Measurements from ENCODE around the gene STYXL1.

The STYXL1 gene

DNA sequence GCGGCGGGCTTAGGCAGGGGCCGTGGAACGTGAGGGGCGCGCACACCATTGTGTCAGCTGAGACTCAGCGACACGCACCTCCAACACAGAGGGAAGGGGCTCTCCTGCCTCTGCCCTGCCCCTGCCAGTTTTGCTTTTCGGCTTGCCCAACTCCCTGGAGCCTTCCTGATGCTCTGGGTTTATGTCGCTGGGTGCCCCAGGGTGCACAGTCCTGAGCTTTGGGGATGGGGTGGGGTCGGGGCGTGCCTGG lies 66.7 kb downstream of the STYXL1 start:
- no peaks in the 10 kb centered on the region for H3K9me3 ChIP-seq (ENCODE audit: control insufficient read depth, low read length)
- no peaks in the 10 kb centered on the region for H3K4me1 ChIP-seq (ENCODE audit: control insufficient read depth, insufficient read depth, low read length, poor library complexity, severe bottlenecking)
- H3K36me3 ChIP-seq (ENCODE audit: control insufficient read depth, insufficient read depth, low read length) = peaks cover 59% of the 10 kb centered on the region
- no peak overlapping the region for H3K27ac ChIP-seq (ENCODE audit: insufficient read depth, low read length, poor library complexity, severe bottlenecking)
- H3K27me3 ChIP-seq (replicated peaks; ENCODE audit: control insufficient read depth, insufficient read depth, low read length, poor library complexity, severe bottlenecking) = no peaks in the 10 kb centered on the region
- H3K4me3 ChIP-seq (ENCODE audit: insufficient read depth, low read depth, low read length, poor library complexity, severe bottlenecking) = no peak overlapping the region
- DNase-seq = no peak

DNA sequence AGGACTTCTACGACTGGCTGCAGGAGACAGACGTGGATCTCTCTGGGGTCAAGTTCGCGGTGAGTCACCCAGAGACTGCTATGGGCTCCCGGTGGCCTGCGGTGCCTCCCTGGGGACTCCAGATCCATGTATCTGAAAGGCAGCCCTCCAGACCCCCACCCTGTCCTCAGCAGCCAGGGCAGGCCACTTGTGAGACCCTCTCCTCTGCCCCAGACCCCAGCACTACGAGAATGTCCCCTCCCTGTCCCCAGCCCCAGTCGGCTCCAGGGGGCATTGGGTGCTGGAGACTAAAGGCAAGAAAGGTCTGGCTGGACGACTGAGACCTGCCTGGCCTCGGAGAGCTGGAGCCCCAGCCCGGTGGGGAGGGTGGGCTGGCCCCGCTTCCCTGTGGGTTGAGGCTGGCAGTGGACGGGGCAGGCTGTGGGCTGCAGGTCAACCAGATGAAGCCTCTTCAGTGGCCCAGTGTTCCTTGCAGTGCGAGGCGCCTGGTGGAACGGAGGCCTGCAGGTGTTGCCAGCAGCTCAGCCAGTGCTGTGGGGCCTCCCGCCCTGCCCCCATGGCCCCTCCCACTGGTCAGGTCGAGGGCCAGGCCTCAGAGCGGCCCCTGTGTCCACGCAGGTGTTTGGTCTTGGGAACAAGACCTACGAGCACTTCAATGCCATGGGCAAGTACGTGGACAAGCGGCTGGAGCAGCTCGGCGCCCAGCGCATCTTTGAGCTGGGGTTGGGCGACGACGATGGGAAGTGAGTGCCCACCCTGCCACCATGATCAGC lies 67.2 kb downstream of the STYXL1 start:
- Histone ChIP-seq H3K27me3 (replicated peaks; ENCODE audit: control insufficient read depth, insufficient read depth, low read length, poor library complexity, severe bottlenecking) (no peaks in the 10 kb centered on the region), H3K9me3 (ENCODE audit: control insufficient read depth, low read length) (no peaks in the 10 kb centered on the region), H3K4me1 (ENCODE audit: control insufficient read depth, insufficient read depth, low read length, poor library complexity, severe bottlenecking) (no peaks in the 10 kb centered on the region), H3K4me3 (ENCODE audit: insufficient read depth, low read depth, low read length, poor library complexity, severe bottlenecking) (no peak overlapping the region), H3K36me3 (ENCODE audit: control insufficient read depth, insufficient read depth, low read length) (peaks cover 54% of the 10 kb centered on the region), H3K27ac (ENCODE audit: insufficient read depth, low read length, poor library complexity, severe bottlenecking) (no peak overlapping the region)
- DNase-seq = no peak

DNA sequence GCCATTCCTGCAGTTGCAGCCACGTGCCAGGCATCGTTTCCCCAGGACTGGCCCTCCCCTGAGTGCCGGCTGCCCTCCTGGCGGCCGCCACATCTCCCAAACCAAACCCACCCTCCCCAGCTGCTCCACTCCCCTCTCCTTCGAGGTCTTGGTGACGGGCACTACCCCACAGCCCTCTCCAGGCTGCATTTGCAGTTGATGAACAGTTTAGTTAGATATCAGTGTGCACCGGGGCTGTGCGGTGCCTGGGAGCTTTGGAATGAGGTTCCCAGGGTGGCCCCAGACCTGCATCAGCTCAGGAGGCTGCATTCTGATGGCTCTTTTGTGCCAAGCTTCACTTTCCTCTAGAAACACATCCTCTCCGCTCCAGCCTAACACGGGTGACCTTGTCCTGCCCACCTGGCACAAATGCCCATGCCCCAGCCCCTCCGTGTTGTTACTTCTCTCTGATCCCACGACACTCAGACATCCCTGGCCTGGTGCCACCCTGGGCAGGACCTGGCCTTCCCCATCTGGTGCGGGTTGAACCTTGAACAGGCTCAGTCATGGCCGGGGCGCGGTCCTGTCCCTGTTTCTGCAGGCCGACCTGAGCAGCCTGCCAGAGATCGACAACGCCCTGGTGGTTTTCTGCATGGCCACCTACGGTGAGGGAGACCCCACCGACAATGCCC lies 67.9 kb downstream of the STYXL1 start:
- H3K9me3 ChIP-seq (ENCODE audit: control insufficient read depth, low read length) = no peaks in the 10 kb centered on the region
- DNase-seq = no peak
- H3K27ac ChIP-seq (ENCODE audit: insufficient read depth, low read length, poor library complexity, severe bottlenecking) = no peak overlapping the region
- no peak overlapping the region for H3K4me3 ChIP-seq (ENCODE audit: insufficient read depth, low read depth, low read length, poor library complexity, severe bottlenecking)
- H3K4me1 ChIP-seq (ENCODE audit: control insufficient read depth, insufficient read depth, low read length, poor library complexity, severe bottlenecking) = no peaks in the 10 kb centered on the region
- peaks cover 46% of the 10 kb centered on the region for H3K36me3 ChIP-seq (ENCODE audit: control insufficient read depth, insufficient read depth, low read length)
- no peaks in the 10 kb centered on the region for H3K27me3 ChIP-seq (replicated peaks; ENCODE audit: control insufficient read depth, insufficient read depth, low read length, poor library complexity, severe bottlenecking)

DNA sequence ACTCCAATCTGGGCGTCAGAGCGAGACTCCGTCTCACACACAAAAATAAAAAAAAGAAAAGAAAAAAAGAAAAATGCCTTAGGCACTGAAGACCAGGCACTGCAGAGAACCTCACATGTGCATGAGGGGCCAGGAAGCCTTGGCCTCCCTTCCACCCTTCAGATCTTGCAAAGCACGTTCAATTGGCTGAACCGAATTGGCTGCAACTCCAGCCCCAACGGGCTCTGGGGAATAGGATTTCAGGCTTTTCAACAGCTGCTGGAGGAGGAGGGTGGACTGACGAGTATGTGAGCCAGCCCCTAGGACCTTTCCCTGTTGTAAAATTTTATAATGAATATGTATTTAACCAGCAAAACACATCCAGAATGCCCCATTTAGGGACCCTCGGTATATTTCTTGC lies 70.1 kb downstream of the STYXL1 start:
- H3K4me1 ChIP-seq (ENCODE audit: control insufficient read depth, insufficient read depth, low read length, poor library complexity, severe bottlenecking) = no peaks in the 10 kb centered on the region
- H3K27ac ChIP-seq (ENCODE audit: insufficient read depth, low read length, poor library complexity, severe bottlenecking) = no peak overlapping the region
- H3K4me3 ChIP-seq (ENCODE audit: insufficient read depth, low read depth, low read length, poor library complexity, severe bottlenecking) = no peak overlapping the region
- no peaks in the 10 kb centered on the region for H3K9me3 ChIP-seq (ENCODE audit: control insufficient read depth, low read length)
- DNase-seq = no peak
- no peaks in the 10 kb centered on the region for H3K27me3 ChIP-seq (replicated peaks; ENCODE audit: control insufficient read depth, insufficient read depth, low read length, poor library complexity, severe bottlenecking)
- peaks cover 34% of the 10 kb centered on the region for H3K36me3 ChIP-seq (ENCODE audit: control insufficient read depth, insufficient read depth, low read length)

DNA sequence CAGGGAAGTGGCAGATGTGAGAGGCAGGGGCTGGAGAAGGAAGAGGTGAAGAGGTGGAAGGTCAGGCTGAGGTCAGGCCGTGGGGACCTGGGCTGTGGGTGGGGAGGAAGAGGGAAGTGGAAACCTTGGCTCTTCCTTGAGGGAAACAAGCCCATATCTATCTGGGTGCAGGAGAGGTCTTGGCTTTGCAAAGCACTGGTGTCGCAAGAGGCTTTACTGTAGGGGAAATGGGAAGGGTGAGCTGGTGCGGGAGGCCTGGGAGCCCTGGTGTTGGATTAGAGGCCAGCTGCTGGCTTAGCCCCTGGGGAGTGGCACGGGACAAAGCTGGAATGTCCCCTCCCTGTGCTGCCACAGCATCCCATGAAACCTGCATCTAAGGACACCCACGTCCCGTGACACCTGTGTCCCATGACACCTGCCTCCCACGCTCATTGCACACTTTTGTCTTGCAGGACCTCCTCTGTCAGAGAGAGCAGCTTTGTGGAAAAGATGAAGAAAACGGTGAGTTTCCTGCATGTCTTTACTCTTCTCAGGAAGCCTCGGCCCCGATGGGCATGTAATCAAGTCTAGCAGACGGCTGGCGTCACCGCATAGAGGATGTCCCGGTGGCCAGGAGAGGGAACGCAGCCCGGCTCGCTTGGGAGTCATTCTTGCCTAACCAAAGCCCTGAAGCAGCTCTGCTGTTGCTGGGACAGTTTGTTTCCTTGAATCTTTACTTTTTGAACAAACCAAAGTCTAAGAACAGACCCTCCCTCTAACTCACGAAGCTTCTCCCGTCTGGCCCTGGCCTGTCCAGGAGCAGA lies 75.6 kb downstream of the STYXL1 start:
- Histone ChIP-seq H3K4me1 (ENCODE audit: control insufficient read depth, insufficient read depth, low read length, poor library complexity, severe bottlenecking) (no peaks in the 10 kb centered on the region), H3K27ac (ENCODE audit: insufficient read depth, low read length, poor library complexity, severe bottlenecking) (no peak overlapping the region), H3K36me3 (ENCODE audit: control insufficient read depth, insufficient read depth, low read length) (peaks cover 6% of the 10 kb centered on the region), H3K27me3 (replicated peaks; ENCODE audit: control insufficient read depth, insufficient read depth, low read length, poor library complexity, severe bottlenecking) (no peaks in the 10 kb centered on the region), H3K4me3 (ENCODE audit: insufficient read depth, low read depth, low read length, poor library complexity, severe bottlenecking) (no peak overlapping the region), H3K9me3 (ENCODE audit: control insufficient read depth, low read length) (no peaks in the 10 kb centered on the region)
- DNase-seq = no peak

DNA sequence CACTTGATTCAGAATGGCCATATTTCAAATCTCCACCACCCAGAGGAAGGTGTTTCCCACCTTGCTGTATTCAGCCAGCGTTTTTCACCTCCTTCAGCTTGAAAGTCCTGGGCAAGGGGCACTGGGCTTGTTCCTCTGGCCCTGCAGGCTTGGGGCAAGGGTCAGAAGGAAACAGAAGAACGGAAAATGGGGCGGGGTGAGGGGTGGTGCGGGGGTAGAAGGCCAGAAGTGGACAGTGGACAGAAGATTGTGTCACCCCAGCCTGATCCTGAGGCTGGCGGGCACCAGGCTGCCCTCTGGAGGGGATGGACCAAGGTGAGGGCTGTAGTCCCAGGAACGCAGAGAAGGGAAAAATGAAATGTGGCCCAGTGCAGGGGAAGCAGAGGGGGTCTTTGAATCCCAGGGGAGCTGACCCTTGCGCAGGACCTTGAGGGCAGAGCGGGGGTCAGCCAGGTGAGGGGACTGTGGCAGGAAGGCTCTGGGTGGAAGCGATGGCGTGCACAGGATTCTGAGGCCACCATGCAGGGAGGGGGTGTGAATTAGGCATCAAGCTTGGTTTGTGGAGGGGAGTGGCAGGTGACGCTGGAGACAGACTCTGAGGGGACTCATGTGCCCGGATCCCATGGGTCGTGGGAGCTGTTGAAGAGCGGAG lies 76.4 kb downstream of the STYXL1 start:
- H3K9me3 ChIP-seq (ENCODE audit: control insufficient read depth, low read length) = no peaks in the 10 kb centered on the region

DNA sequence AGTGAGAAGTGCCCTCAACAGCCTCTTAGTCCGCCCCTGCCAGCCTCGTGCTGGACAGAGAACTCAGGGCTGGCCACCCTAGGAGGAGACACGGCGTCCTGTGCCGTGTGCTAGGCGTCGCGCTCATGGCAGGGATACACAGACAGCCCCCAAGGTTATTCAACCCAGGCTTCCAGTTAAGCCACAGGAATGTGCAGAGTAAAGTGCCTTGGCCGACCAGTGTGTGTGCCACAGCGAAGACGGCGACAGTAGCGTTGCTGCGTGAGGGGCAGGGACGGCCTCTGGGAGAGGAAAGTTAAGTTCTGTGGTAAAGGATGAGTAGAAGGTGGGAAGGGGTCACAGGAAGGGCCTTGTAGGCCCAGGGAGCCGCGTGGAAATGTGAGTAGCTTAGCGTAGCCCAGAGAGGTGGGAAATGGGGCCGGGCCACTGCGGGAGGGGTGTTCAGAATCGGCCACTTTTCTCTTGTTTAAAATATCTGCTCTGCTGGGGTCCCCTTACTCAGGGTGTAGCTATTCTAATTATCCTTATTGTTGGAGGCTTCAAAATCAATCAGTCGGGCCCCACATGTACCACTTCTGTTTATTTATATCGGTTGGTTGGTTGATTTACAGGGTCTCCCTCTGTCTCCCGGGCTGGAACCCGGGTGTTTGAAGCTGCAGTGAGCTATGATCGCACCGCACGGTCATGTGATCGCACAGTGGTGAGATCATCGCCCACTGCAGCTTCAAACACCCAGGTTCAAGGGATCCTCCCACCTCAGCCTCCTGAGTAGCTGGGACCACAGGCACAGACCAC lies 77.9 kb downstream of the STYXL1 start:
- Histone ChIP-seq H3K27me3 (replicated peaks; ENCODE audit: control insufficient read depth, insufficient read depth, low read length, poor library complexity, severe bottlenecking) (no peaks in the 10 kb centered on the region), H3K9me3 (ENCODE audit: control insufficient read depth, low read length) (no peaks in the 10 kb centered on the region), H3K4me3 (ENCODE audit: insufficient read depth, low read depth, low read length, poor library complexity, severe bottlenecking) (no peak overlapping the region), H3K27ac (ENCODE audit: insufficient read depth, low read length, poor library complexity, severe bottlenecking) (no peak overlapping the region), H3K36me3 (ENCODE audit: control insufficient read depth, insufficient read depth, low read length) (peaks cover 6% of the 10 kb centered on the region), H3K4me1 (ENCODE audit: control insufficient read depth, insufficient read depth, low read length, poor library complexity, severe bottlenecking) (no peaks in the 10 kb centered on the region)
- no peak for DNase-seq

More for the DNA sequence above, 76.4 kb downstream of the STYXL1 start:
- H3K27me3 ChIP-seq (replicated peaks; ENCODE audit: control insufficient read depth, insufficient read depth, low read length, poor library complexity, severe bottlenecking) = no peaks in the 10 kb centered on the region
- no peak overlapping the region for H3K4me3 ChIP-seq (ENCODE audit: insufficient read depth, low read depth, low read length, poor library complexity, severe bottlenecking)
- no peak for DNase-seq
- no peaks in the 10 kb centered on the region for H3K4me1 ChIP-seq (ENCODE audit: control insufficient read depth, insufficient read depth, low read length, poor library complexity, severe bottlenecking)
- peaks cover 6% of the 10 kb centered on the region for H3K36me3 ChIP-seq (ENCODE audit: control insufficient read depth, insufficient read depth, low read length)
- no peak overlapping the region for H3K27ac ChIP-seq (ENCODE audit: insufficient read depth, low read length, poor library complexity, severe bottlenecking)

DNA sequence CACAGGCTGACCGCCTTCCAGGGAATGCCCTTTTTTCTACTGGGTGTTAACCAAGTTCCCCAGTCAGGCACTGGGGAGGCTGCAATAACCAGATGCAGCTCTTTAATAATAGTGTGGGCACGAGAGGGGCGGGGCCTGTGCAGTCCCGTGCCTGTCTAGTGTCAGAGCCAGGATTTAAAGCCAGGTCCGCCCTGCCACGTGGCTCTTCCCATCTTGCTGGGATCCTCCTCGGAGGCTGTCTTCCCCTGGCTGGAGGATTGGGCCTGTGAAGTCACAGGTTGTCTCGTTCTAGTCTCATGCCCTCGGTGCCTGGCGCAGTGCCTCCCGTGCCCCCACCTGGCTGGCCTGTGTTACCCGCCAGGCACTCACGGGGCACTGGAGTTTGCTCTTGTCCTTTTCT lies 78.6 kb downstream of the STYXL1 start:
- Histone ChIP-seq H3K27me3 (replicated peaks; ENCODE audit: control insufficient read depth, insufficient read depth, low read length, poor library complexity, severe bottlenecking) (no peaks in the 10 kb centered on the region), H3K4me1 (ENCODE audit: control insufficient read depth, insufficient read depth, low read length, poor library complexity, severe bottlenecking) (no peaks in the 10 kb centered on the region), H3K9me3 (ENCODE audit: control insufficient read depth, low read length) (no peaks in the 10 kb centered on the region), H3K27ac (ENCODE audit: insufficient read depth, low read length, poor library complexity, severe bottlenecking) (no peak overlapping the region), H3K4me3 (ENCODE audit: insufficient read depth, low read depth, low read length, poor library complexity, severe bottlenecking) (no peak overlapping the region), H3K36me3 (ENCODE audit: control insufficient read depth, insufficient read depth, low read length) (peaks cover 6% of the 10 kb centered on the region)
- DNase-seq = no peak

DNA sequence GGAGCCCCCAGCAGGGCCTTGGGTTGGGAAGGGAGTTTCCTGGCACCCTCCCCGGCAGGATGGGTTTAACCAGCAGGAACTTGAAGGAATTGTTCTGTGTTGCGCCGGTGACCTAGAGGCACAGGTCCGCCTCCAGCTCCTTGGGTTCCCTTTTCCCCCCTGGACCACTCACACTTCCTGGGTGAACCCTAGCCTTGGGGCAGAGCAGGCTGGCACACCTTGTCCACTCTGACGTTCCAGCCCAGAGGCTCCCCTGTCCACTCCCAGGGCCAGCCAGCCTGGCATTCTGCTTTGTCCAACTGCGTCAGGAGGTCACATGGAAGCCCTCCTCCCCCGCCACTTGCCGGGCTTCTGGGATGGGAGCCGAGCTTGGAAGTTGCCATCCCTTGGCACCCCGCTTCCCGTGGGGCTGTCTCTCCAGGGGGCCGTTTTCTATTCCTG lies 79.2 kb downstream of the STYXL1 start:
- H3K4me3 ChIP-seq (ENCODE audit: insufficient read depth, low read depth, low read length, poor library complexity, severe bottlenecking) = no peak overlapping the region
- no peaks in the 10 kb centered on the region for H3K4me1 ChIP-seq (ENCODE audit: control insufficient read depth, insufficient read depth, low read length, poor library complexity, severe bottlenecking)
- H3K9me3 ChIP-seq (ENCODE audit: control insufficient read depth, low read length) = no peaks in the 10 kb centered on the region
- H3K36me3 ChIP-seq (ENCODE audit: control insufficient read depth, insufficient read depth, low read length) = peaks cover 6% of the 10 kb centered on the region
- no peak overlapping the region for H3K27ac ChIP-seq (ENCODE audit: insufficient read depth, low read length, poor library complexity, severe bottlenecking)
- DNase-seq = no peak
- H3K27me3 ChIP-seq (replicated peaks; ENCODE audit: control insufficient read depth, insufficient read depth, low read length, poor library complexity, severe bottlenecking) = no peaks in the 10 kb centered on the region

All from effector memory CD4-positive, alpha-beta T cell (primary cell).